Liver (tissue), 3 donors: Measurements from ENCODE around the gene CAPSL.

Experiments
- EGR1 ChIP-seq, 2 donors: IDR thresholded peaks; 2 replicates each; pipeline ENCODE4 v1.6.1; 2016 to 2018; ENCODE audit warnings: antibody characterized with exemption in 2 of 2, low read depth in 2 of 2
- GABPA ChIP-seq, 2 donors: IDR thresholded peaks in 1 of 2; conservative IDR thresholded peaks in 1 of 2; 2 replicates each; pipeline ENCODE4 v1.6.1; 2016; ENCODE audit warnings: antibody characterized with exemption in 2 of 2, mild to moderate bottlenecking in 1 of 2, moderate library complexity in 1 of 2
- HNF4G ChIP-seq: IDR thresholded peaks from 2 replicates; pipeline ENCODE4 v1.6.1; 2016; ENCODE audit warnings: antibody characterized with exemption
- NR2F2 ChIP-seq: IDR thresholded peaks from 2 replicates; pipeline ENCODE4 v1.6.1; 2016; ENCODE audit warnings: antibody characterized with exemption
- TF ChIP-seq, protein P1 (sequence below): fragments of 150-350 bp; IDR thresholded peaks from 2 replicates; pipeline ENCODE4 v1.5.1; 2017; ENCODE audit warnings: improper control_type of control experiment, low read depth, low read length; ENCODE audit not compliant: missing input control
- donor health status: healthy.
- donor health status: healthy.

DNA sequence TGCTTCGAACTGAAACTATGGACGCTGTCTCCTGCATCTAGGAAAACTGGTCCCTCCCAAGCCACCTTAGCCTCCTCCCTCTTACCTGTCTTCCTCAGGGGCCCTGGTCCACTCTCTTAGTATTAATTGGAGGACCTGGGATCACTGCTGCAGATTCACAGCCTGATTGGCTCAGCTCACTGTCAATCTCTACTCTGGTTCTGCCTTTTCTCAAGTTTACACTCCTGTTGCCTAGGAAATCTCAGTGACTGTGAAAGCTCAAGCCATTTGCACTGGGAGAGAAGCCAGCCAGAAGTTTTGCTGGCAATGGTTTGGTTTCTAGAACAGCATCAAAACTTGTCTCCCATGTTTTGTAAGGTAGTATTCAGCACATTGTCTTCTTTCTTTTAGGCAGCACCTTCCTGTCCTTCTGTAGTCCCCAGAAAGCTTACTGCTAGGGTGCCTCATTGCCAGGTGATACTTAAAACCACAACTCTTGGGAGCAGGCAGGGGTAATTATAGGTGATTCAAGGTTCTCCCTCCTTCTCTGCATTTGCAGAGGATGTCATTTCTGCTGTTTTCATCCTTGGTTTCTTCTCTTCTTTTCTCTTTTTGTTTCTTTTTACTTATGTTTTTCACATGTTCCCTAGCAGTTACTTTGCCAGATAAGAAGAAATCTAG lies at the start of gene CAPSL:
- TF ChIP-seq, protein P1, sequence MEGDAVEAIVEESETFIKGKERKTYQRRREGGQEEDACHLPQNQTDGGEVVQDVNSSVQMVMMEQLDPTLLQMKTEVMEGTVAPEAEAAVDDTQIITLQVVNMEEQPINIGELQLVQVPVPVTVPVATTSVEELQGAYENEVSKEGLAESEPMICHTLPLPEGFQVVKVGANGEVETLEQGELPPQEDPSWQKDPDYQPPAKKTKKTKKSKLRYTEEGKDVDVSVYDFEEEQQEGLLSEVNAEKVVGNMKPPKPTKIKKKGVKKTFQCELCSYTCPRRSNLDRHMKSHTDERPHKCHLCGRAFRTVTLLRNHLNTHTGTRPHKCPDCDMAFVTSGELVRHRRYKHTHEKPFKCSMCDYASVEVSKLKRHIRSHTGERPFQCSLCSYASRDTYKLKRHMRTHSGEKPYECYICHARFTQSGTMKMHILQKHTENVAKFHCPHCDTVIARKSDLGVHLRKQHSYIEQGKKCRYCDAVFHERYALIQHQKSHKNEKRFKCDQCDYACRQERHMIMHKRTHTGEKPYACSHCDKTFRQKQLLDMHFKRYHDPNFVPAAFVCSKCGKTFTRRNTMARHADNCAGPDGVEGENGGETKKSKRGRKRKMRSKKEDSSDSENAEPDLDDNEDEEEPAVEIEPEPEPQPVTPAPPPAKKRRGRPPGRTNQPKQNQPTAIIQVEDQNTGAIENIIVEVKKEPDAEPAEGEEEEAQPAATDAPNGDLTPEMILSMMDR, result no peak
- TF ChIP-seq GABPA (IDR thresholded peaks at IDR 0.05 in 1 of 2, conservative IDR thresholded peaks at IDR 0.05 in 1 of 2), result no peak
- TF ChIP-seq NR2F2, result no peak
- TF ChIP-seq EGR1 (IDR thresholded peaks at IDR 0.05; ENCODE audit: low read depth in 2 of 2), result no peak
- TF ChIP-seq HNF4G, result no peak
